HG03378 (cell line): ENCODE results near the gene PIEZO1.

Experiments
- ATAC-seq: cut with Tn5 transposase; IDR thresholded peaks from one replicate; pipeline ENCODE4 v1.9.1; 2021; ENCODE audit warnings: mild to moderate bottlenecking, moderate library complexity; ENCODE audit not compliant: unreplicated experiment

PIEZO1 gene

DNA sequence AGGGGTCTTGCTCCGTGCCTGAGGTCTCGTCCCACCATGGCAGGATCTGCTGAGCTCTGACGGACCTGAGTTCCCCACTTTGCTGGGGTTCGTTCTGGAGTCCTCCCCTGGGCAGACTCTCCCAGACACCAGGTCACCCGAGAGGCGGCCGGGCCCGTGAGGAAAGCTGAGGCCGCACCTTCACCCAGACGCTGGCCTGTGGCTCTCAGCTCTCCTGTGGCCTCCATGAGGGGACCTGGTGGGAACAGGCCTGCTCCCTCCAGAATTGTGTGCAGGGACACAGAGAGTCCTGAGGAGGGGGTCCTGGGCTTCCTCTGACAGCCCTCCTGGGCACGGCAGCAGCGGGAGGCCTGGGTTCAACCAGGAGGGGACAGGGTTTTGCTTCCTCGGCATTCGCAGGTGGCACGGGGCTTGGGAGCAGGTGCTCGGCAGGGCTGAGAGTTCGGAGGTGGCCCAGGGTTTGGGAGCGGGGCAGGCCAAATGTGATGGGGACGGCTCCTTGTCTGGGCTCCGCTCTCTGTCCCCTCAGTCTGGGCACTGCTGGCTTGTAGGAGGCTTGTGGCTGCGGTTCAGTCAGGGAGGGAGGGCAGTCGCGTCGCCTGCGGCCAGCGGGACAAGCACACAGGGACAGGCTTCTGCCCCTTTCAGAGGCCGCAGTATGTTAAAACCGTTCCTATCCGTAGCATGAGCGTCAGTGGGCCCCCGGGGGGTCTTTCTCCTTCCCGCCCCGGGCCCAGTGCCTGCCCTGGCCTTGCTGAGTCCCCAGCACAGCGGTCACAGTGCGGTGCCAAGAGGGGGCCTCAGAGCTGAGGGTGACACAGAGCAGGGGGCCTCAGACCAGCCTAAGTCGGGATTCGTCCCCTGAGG is 90.6 kb downstream of the PIEZO1 start:
- ATAC-seq, result no peak

DNA sequence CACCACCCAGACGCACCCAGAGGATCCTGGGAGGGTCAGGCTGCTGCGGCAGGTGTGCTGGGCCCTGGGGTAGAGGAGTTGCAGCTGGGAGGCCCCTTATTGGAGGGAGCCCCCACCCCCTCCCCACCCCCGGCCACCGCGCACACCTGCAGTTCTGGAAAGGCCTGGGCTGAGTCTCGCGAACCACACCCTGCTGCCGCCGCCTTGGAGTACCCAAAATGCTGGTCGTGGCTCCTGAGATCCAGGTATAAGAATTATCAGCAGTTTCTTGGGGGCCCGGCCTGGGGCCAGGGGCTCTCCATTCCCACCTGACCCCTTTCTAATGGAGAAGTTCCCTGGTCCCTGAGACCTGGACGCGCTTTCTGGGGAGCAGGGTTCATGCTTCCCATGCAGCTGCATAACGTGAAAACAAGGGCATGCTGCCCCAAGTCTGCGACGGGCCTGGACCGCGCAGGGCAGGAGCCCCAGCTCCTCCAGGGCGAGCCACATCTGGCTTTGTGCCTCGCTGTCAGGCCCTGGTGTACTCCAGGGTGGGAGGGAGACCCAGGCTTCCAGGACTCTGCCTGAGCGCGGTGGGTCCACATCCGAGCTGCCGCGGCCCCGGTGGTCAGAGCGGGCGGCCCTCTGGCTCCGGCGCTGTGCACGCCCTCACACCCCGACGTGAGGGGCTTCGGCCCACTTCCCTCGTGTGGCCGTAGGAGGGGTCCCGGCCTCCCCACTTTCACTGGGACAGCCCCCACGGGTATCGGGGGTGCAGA is 91.4 kb downstream of the PIEZO1 start:
- ATAC-seq, result no peak

DNA sequence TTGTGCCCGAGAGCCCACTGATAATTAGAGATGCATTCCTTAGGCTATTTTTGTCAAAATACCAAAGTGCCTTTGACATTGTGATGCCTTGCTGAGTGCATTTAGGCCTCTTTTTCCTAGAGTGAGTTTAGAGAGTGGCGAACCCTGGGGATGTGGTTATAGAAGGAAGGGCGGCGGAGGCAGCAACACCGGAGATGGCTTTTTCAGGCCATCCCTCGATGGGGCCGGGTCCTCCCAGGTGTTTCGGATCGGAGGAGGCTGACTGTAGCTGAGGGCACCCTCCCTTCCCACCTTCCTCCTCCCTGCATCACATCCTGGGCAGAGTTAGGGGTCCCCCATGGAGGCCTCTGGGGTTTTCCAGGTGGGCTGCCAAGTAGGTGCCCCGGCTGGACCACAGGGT is 92.2 kb downstream of the PIEZO1 start:
- ATAC-seq, result no peak

DNA sequence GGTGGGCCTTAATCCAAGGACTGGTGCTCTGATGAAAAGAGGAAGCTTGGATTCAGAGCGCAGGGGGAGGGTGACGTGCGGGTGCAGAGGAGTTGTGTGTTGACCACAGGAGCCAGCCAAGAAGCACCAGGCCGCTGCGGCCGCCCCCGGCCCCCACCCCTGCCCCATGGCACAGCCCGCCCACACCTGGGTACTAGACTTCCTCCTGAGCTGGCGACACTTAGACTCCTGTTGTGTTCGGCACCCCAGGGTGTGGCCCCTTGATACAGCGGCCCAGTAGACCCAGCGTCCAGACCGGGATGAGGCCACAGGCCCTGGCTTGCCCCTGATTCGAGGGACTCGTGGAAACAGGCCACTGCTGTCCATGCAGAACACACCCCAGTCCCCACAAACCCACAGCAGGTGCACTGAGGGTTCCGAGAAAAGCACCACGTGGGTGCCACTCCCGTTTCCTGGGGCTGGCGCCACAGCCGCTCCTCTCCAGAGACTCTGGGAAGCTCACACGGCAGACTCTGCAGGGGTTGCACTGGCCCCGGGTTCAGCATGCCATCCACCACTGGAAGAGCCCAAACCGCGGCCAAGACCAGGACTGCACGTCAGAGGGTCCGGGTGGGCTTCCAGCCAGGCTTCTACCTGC is 93.0 kb downstream of the PIEZO1 start:
- no peak for ATAC-seq

DNA sequence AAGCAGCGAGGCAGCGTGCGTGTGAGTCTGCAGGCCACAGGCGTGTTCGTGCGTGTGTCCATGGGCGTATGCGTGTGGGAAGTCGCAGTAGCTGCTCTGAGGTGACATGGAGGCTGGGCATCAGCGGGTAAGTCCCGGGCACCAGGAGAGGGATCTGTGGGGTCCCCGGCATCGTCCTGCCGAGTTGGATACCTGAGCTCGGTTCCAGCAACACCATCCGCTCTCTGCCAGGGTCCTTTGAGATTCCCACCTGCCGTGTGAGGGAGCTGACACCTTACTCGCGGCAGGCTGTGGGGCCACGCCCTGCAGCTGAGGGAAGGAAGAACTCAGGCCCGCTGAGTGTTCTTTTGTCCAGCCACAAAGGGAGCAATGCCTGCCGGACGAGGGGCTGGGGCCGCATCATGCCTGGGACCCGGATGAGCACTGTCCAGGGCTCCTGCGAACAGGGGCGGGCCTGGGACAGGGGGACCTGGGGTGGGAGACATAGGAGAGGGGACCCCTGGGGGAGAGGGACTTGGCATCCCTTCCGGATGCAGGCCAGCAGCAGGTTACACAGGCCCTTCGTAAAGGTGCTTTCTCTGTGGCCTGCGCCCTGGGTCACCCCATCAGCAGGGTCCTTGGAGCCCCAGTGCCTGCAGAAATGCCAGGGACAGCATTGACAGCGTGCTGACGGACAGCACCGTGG is 93.7 kb downstream of the PIEZO1 start:
- no peak for ATAC-seq

GRCh38 chr16:88690341-88691128 is 94.5 kb downstream of the PIEZO1 start:
- ATAC-seq, result no peak

DNA sequence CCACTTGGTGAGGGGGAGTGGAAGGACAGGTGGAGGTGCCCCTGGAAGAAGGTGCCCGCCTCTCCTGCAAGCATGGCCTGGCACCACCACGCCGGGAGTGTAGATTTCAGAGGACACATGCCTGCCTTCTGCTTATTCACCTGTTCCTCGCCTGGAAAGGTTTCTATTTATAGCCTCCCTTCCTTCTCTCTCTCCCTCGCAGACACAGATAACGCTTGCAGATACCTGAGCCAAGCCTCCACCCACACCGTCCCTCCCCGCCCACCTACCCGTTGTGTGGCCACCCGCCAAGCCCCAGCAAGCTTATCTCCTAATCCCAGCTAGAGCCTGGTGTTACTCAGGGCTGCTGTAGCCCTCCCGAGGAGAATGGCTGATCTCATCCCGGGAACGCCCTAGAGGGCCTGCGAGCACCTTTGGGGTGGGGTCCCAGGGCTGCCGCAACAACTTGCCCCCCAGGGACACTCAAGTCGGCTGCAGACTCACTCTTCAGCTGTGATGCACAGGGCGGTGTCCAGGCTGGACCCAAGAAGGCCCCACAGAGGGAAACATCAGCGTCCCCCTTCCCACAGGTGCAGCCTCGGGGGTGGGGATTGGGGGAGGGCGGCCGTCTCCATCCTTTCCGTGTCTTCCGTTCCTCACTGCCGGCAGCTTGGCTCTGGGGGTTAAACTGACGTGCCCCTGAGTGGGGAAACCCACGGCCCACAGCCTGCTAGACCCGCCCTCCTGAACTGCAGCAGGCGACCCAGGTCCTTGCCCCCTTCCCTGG is 96.8 kb downstream of the PIEZO1 start:
- ATAC-seq, result no peak

DNA sequence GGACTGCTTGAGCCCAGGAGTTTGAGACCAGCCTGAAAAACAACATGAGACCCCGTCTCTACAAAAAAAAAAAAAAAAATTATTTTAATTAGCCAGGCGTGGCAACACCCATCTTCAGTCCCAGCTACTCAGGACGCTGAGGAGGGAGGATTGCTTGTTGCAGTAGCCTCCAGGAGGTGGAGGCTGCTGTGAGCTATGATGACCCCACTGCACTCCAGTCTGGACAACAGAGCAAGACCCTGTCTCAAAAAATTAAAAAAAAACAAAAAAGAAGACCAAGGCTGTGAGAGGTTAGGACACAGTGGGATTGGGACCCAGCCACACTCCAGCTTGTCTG is 97.4 kb downstream of the PIEZO1 start:
- ATAC-seq, result no peak

GRCh38 chr16:88687254-88687576 is 97.8 kb downstream of the PIEZO1 start:
- ATAC-seq, result no peak

DNA sequence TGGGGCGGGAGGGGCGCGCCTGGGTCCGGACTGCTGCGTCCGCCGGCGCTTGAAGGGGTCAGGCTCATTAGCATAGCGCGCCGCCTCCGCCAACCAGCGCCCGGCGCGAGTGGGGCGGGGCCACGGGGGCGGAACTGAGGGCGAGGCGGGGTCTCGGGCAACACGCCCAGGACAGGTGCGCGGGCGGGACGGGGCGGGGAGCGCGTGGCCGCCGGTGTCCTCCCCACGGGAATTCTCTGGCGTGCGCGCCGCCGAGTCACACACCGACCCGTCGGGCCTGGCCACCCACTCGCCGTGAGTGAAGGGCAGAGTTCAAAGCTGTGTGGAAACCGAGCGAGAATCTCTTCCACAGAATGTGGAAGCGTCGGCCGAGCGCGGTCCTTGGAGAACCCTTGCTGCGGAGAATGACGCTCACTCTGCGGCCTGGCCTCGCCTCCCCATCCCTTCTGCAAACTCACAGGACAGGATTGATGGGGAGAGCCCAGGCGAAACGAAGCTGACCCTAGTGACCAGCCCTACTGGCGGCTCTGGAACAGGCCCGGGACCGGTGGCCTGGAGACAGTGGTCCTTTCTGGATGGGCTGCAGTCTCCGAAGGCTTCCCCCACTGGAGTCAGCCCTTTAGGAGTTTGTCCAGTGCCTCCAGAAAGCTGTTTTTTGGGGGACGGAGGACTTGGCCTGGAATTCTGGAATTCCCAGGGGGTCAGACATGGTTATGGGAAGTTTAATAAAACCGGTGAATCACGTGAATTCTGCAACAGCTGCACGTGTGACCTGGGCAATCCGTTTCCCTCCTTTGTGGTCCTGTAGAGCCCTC is 98.4 kb downstream of the PIEZO1 start, which contains the start of gene SNAI3:
SNAI3 (minus strand) TSS at position 69 of the 815 bp plus-strand sequence. CDS start 101 bp downstream, outside the sequence.
- no peak for ATAC-seq

- no peak for ATAC-seq
These were observed 99.0 kb downstream of the PIEZO1 start for GRCh38 chr16:88686062-88686438.

DNA sequence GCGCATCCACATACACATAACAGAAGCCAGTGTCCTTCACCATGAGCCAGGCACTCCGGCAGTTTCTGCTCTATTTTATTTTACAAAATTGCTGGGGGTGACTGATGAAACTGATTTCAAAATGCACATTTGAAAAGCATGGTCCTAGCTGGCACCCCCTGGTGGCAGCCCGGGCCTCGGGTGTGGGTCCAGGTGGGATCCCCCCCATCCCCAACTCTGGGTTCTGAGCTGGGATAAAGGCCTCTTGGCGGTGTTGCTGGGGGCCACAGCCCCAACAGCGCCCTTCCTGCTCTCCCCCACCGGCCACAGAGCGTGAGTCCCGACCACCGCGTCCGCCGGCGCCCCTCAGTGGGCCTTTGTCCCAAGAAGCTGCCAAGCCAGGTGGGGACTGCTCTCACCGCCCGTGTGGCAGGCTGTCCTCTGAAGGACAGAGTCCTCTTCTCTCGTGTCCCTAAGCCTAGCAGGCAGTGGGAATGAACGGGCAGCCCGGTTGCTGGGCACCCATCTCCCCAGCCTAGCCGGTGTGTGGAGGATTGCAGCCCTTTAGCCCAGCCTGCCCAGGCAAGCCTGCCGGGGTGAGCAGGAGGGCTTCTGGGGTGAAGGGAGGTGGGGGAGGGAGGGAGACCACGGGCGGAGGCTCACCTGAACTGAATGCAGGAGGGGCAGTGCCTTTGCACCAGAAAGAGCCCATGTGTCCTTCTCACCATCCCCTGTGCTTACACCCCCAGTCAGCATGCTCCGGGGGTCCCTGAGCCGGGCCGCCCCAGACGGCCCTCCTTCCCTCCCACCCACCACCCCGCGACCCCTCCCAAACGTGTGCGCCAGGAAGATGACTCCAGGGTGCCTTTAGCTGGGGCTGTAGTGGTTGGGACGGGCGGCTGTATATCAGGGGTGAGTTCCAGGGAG is 99.6 kb downstream of the PIEZO1 start:
- no peak for ATAC-seq

- no peak for ATAC-seq
These were observed 100.4 kb downstream of the PIEZO1 start for GRCh38 chr16:88684569-88685155.

- ATAC-seq, result peak; percentile 46
These were observed 103.1 kb downstream of the PIEZO1 start for GRCh38 chr16:88681709-88682451.

GRCh38 chr16:88681084-88681680 is 103.8 kb downstream of the PIEZO1 start:
- no peak for ATAC-seq

- no peak for ATAC-seq
These were observed 104.4 kb downstream of the PIEZO1 start for GRCh38 chr16:88680554-88681083.
